Measurements from ENCODE around the gene CHST4. TPM values are rescaled to one million over a fixed set of nuclear protein-coding genes. Genes with fewer than 3 reads are reported as not detected.
"Not testable (repeated sequence)": the region's sequence is repeated elsewhere in the genome, so short reads cannot be mapped to it uniquely, and the experiment has no call there.

The CHST4 gene
- total RNA-seq, 2 experiments from 2014 or later = not detected

DNA sequence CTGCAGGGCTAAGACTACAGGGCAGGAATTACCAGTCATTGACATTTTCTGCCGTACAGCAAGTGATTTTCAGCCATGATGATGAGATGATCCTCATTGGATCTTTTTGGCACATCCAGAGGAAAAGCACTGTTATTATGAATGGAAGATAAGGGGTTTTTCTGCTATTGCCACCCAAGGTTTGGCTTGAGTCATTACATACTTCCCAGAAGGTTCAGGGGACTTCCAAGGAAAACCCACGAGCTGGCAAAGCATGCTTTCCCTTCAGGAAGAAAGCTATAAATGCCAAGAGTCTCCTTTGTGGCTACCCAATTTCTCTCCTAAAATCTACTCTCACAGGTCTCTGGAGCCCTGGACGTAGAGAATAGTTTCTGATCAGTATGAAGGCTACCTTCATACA lies 6.1 kb downstream of the CHST4 start:
- CTCF ChIA-PET = interaction anchor here (0.7 kb wide), 1 partner anchor 26 kb away, joined by 4 read pairs; no protein-coding TSS in a partner anchor
- no peak overlapping the region for H3K4me3 Mint-ChIP-seq
- H3K9me3 Mint-ChIP-seq = no peaks in the 10 kb centered on the region
- DNase-seq = no peak
- H3K4me1 Mint-ChIP-seq = no peaks in the 10 kb centered on the region
- H3K36me3 Mint-ChIP-seq (ENCODE audit: low read depth) = no peaks in the 10 kb centered on the region
- H3K27me3 Mint-ChIP-seq = peaks cover 9% of the 10 kb centered on the region
- POLR2A ChIA-PET = no interaction called here
- no peak overlapping the region for H3K27ac Mint-ChIP-seq

DNA sequence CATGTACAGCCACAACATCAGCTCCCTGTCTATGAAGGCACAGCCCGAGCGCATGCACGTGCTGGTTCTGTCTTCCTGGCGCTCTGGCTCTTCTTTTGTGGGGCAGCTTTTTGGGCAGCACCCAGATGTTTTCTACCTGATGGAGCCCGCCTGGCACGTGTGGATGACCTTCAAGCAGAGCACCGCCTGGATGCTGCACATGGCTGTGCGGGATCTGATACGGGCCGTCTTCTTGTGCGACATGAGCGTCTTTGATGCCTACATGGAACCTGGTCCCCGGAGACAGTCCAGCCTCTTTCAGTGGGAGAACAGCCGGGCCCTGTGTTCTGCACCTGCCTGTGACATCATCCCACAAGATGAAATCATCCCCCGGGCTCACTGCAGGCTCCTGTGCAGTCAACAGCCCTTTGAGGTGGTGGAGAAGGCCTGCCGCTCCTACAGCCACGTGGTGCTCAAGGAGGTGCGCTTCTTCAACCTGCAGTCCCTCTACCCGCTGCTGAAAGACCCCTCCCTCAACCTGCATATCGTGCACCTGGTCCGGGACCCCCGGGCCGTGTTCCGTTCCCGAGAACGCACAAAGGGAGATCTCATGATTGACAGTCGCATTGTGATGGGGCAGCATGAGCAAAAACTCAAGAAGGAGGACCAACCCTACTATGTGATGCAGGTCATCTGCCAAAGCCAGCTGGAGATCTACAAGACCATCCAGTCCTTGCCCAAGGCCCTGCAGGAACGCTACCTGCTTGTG lies 10.7 kb downstream of the CHST4 start:
- H3K4me1 Mint-ChIP-seq = no peaks in the 10 kb centered on the region
- H3K4me3 Mint-ChIP-seq = no peak overlapping the region
- CTCF ChIA-PET = no interaction called here
- no peaks in the 10 kb centered on the region for H3K27me3 Mint-ChIP-seq
- POLR2A ChIA-PET = no interaction called here
- H3K9me3 Mint-ChIP-seq = no peaks in the 10 kb centered on the region
- no peak overlapping the region for H3K27ac Mint-ChIP-seq
- DNase-seq = no peak
- no peaks in the 10 kb centered on the region for H3K36me3 Mint-ChIP-seq (ENCODE audit: low read depth)

DNA sequence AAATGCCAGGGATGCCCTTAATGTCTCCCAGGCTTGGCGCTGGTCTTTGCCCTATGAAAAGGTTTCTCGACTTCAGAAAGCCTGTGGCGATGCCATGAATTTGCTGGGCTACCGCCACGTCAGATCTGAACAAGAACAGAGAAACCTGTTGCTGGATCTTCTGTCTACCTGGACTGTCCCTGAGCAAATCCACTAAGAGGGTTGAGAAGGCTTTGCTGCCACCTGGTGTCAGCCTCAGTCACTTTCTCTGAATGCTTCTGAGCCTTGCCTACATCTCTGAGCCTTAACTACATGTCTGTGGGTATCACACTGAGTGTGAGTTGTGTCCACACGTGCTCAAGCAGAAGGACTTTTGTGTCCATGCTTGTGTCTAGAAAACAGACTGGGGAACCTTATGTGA lies 11.4 kb downstream of the CHST4 start:
- peaks cover 3% of the 10 kb centered on the region for H3K4me1 Mint-ChIP-seq
- H3K9me3 Mint-ChIP-seq = no peaks in the 10 kb centered on the region
- ChIA-PET CTCF (interaction anchor here (0.8 to 1.5 kb wide), 2 partner anchors 12 to 73 kb away, joined by 4 to 6 read pairs; no protein-coding TSS in a partner anchor), POLR2A (no interaction called here)
- H3K36me3 Mint-ChIP-seq (ENCODE audit: low read depth) = no peaks in the 10 kb centered on the region
- H3K27ac Mint-ChIP-seq = no peak overlapping the region
- DNase-seq = peak; percentile 42
- H3K27me3 Mint-ChIP-seq = peaks cover 2% of the 10 kb centered on the region
- H3K4me3 Mint-ChIP-seq = no peak overlapping the region

DNA sequence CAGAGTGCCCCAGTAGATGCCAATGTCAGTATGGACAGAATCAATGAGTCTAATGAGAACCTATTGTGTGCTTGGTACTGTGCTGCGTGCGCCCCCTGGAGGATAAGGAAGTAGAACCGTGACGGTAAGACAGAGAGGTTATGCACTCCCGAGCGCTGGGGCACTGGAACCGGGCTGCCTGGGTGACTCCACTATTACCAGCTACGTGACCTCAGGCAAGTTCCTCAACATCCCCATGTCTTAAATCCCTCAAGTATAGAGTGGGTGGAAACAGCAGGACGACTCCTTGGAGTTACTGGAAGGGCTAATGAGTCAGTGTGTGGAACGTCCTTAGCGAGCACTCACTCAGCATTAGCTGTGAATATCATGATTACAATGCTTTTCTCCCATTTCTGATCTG lies 16.2 kb downstream of the CHST4 start:
- peaks cover 3% of the 10 kb centered on the region for H3K4me1 Mint-ChIP-seq
- ChIA-PET CTCF (interaction anchor here (0.7 to 2.7 kb wide), 4 partner anchors 9 to 69 kb away, joined by 3 to 10 read pairs (median 5); no protein-coding TSS in a partner anchor), POLR2A (interaction anchor here (1.2 kb wide), 1 partner anchor 23 kb away, joined by 3 read pairs; no protein-coding TSS in a partner anchor)
- no peak overlapping the region for H3K27ac Mint-ChIP-seq
- no peaks in the 10 kb centered on the region for H3K36me3 Mint-ChIP-seq (ENCODE audit: low read depth)
- H3K27me3 Mint-ChIP-seq = peaks cover 2% of the 10 kb centered on the region
- no peaks in the 10 kb centered on the region for H3K9me3 Mint-ChIP-seq
- no peak overlapping the region for H3K4me3 Mint-ChIP-seq
- DNase-seq = peak; percentile 71

DNA sequence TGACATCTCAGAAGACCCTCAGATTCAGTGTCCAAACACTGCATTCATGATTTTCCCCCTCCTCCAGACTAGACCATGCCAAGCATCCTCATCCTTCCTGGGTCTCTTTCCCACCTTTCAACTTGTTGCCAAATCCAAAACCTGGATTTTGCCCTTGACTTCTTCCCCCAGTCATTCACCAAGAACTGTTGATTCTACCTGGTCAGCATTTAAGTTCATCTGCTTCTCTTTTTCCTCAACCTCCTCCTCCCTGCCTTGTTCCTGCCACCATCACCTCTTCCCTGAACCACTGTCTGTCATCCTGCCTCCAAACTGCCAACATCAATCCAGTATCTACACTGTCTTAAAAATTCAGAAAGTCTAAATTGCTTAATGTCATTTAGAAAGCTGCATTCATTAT lies 20.9 kb downstream of the CHST4 start:
- ChIA-PET CTCF (no interaction called here), POLR2A (no interaction called here)
- H3K27ac Mint-ChIP-seq = no peak overlapping the region
- H3K4me1 Mint-ChIP-seq = peaks cover 3% of the 10 kb centered on the region
- no peak overlapping the region for H3K4me3 Mint-ChIP-seq
- no peak for DNase-seq
- no peaks in the 10 kb centered on the region for H3K36me3 Mint-ChIP-seq (ENCODE audit: low read depth)
- no peaks in the 10 kb centered on the region for H3K9me3 Mint-ChIP-seq
- H3K27me3 Mint-ChIP-seq = peaks cover 14% of the 10 kb centered on the region

DNA sequence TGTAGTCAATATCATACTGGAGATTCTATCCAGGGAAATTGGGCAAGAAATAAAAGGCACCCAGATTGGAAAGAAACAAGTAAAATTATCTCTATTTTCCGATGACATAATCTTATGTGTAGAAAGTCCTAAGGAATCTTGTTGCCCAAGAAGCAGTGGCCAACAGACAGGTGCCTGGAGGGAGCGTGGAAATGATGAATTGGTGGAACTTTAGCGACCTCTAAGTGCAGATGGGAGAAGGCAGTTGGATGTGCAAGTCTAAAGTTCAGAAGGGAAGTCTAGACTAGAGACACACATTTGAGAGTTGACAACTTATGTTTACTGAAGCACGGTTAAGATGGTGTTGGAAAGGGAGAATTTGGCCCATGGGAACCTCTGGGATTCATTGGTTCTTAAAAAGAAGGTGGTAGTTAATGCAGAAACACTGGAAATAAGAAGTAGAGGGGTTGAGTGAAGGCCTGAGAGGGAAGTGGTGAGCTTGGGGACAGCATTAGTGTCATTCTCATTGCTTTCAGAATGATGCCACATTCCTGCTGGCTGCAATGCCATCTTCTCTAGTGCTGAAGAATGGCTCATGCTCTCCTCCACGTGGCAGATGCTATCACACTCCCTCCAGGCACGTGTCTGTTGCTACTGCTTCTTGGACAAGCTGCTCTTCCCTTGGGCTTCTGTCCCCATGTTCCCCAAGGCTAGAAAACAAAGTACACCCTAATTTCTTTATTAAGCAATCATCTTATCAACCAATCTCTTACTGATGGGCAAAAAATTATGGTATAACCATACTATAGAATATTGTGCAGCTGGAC lies 26.7 kb downstream of the CHST4 start:
- DNase-seq = no peak
- Mint-ChIP-seq H3K27ac (no peak overlapping the region), H3K4me1 (no peaks in the 10 kb centered on the region), H3K9me3 (no peaks in the 10 kb centered on the region), H3K4me3 (no peak overlapping the region), H3K36me3 (ENCODE audit: low read depth) (no peaks in the 10 kb centered on the region), H3K27me3 (peaks cover 22% of the 10 kb centered on the region)
- CTCF ChIA-PET = no interaction called here
- POLR2A ChIA-PET = no interaction called here

DNA sequence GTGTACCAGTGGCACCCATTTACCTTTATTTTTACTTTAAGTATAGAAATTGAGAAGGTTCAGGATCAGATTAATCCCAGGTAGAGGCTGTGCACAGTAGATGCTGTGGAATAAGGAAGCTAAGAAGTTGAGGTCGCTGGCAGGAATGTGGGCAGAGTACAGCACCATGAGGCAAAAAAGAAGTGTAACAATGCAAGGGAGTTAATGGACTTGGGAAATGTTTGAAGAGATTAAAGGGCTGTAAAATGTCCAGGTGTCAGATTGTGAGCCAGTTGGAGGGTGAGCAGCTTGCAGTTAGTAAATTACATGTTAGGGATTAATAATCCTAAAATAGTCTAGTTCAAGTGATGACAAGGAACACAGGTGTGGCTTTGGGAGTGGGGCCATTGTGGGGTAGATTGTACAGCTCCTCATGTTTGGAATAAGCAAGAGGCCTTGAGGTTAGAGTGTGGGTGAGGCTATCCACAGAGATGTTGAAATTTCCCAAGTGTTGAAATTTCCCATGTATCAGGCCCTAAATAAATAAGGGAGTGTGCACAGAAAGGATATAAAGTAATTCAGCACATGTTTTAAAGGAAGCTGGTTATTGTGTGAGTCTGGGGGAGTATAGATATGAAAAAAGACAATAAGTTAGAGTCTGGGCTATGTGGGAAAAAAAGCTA lies 29.1 kb downstream of the CHST4 start:
- ChIA-PET POLR2A (no interaction called here), CTCF (interaction anchor here (1.0 to 1.6 kb wide), 2 partner anchors 10 to 11 kb away, joined by 3 to 5 read pairs; no protein-coding TSS in a partner anchor)
- Mint-ChIP-seq H3K9me3 (no peaks in the 10 kb centered on the region), H3K4me3 (no peak overlapping the region), H3K4me1 (no peaks in the 10 kb centered on the region), H3K27me3 (peaks cover 33% of the 10 kb centered on the region), H3K27ac (no peak overlapping the region), H3K36me3 (ENCODE audit: low read depth) (no peaks in the 10 kb centered on the region)
- no peak for DNase-seq

DNA sequence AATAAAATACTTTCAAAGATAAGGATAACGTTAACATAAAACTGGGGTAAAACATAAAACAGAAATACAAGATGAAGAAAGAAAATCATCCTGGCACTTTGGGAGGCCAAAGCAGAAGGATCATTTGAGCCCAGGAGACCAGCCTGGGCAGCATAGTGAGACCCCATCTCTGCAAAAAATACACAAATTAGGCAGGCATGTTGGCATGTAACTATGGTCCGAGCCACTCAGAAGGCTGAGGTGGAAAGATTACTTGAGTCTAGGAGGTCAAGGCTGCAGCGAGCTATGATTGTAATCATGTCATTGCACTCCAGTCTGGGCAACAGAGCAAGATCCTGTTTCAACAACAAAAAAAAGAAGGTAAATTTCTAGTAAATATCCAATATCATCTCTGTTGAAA lies 31.1 kb downstream of the CHST4 start:
- no peaks in the 10 kb centered on the region for H3K4me1 Mint-ChIP-seq
- no peaks in the 10 kb centered on the region for H3K36me3 Mint-ChIP-seq (ENCODE audit: low read depth)
- ChIA-PET CTCF (no interaction called here), POLR2A (no interaction called here)
- peaks cover 7% of the 10 kb centered on the region for H3K9me3 Mint-ChIP-seq
- peaks cover 28% of the 10 kb centered on the region for H3K27me3 Mint-ChIP-seq
- DNase-seq = no peak
- no peak overlapping the region for H3K4me3 Mint-ChIP-seq
- H3K27ac Mint-ChIP-seq = no peak overlapping the region

DNA sequence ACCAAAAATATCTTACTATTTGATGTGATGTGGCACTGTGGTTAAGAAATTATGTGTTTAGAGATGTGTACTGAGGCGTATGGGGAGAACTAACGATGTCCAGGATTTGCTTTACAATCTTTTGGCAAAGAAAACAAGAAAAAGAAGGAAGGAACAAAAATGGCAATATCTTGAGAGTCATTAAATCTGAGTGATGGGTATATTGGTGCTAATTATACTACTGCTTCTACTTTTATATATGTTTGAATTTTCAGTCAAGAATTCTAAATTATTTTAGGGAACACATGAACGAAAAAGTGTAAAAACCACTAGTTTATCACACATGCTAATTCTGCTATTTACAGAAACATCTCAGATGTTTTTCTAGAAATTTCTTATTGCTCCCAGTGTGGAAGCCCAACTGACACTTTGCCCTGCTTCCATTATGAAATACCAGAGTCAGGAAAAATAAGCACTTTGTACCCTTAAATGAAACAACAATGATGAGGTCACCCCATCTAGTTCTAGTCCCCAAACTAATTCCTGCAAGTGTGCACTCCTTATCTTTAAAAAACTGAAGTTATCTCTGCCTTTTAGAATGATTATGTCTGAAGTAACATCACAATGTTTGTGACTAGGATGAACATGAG lies 31.8 kb downstream of the CHST4 start:
- ChIA-PET POLR2A (no interaction called here), CTCF (interaction anchor here (0.6 kb wide), 1 partner anchor 26 kb away, joined by 4 read pairs; no protein-coding TSS in a partner anchor)
- DNase-seq = no peak
- Mint-ChIP-seq H3K27ac (no peak overlapping the region), H3K36me3 (ENCODE audit: low read depth) (no peaks in the 10 kb centered on the region), H3K27me3 (peaks cover 22% of the 10 kb centered on the region), H3K4me3 (no peak overlapping the region), H3K9me3 (peaks cover 9% of the 10 kb centered on the region), H3K4me1 (no peaks in the 10 kb centered on the region)

DNA sequence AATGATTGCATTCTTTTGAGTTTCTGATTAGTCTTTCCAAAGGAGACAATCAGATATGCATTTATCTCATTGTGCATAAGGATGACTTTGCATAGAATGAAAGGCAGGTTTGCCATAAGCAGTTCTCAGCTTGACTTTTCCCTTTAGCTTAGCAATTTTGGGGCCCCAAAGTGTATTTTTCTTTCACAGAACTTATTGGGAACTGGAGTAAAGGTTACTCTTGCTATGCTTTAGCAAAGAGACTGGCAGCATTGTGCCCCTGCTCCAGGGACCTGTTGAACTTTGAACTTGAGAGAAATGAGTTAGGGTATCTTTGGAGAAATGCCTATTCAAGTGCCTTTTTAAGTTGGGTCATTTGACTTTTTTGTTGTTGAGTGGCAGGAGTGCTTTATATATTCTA lies 33.6 kb downstream of the CHST4 start:
- ChIA-PET POLR2A (no interaction called here), CTCF (no interaction called here)
- Mint-ChIP-seq H3K27me3 (peaks cover 22% of the 10 kb centered on the region), H3K36me3 (ENCODE audit: low read depth) (no peaks in the 10 kb centered on the region), H3K9me3 (peaks cover 9% of the 10 kb centered on the region), H3K27ac (no peak overlapping the region), H3K4me3 (no peak overlapping the region), H3K4me1 (peaks cover 8% of the 10 kb centered on the region)
- DNase-seq = no peak

DNA sequence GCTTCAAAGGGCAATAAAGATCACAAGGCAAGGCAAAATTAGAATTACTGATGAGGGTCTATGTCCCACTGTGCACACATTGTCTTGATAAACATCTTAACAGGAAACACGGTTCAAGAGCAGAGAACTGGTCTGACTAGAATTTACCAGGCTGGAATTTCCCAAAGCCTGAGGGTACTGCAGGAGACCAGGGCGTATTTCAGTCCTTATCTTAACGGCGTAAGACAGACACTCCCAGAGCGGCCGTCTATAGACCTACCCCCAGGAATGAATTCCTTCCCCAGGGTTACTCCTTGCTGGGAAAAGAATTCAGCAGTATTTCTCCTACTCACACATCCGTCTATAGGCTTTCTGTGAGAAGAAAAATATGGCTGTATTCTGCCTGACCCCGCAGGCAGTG lies 35.7 kb downstream of the CHST4 start:
- H3K27ac Mint-ChIP-seq; DNase-seq; H3K9me3 Mint-ChIP-seq; H3K36me3 Mint-ChIP-seq (ENCODE audit: low read depth); CTCF ChIA-PET; H3K4me3 Mint-ChIP-seq; POLR2A ChIA-PET: not testable (repeated sequence)
- peaks cover 19% of the 10 kb centered on the region for H3K4me1 Mint-ChIP-seq
- H3K27me3 Mint-ChIP-seq = peaks cover 22% of the 10 kb centered on the region

DNA sequence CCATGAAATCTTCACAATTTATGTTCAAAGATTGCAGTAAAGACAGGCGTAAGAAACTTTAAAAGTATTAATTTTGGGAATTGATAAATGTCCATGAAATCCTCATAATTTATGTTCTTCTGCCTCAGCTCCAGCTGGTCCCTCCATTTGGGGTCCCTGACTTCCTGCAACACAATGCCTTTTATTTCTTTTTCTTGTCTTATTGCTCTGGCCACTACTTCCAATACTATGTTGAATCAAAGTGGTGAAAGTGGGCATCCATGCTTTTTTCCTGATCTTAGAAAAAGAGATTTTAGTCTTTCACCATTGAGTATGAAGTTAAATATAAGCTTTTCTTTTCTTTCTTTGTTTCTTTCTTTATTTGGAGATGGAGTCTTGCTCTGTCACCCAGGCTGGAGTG lies 36.3 kb downstream of the CHST4 start:
- Mint-ChIP-seq H3K36me3 (ENCODE audit: low read depth) (no peaks in the 10 kb centered on the region), H3K27me3 (peaks cover 22% of the 10 kb centered on the region), H3K9me3 (peaks cover 9% of the 10 kb centered on the region), H3K27ac (no peak overlapping the region), H3K4me1 (peaks cover 19% of the 10 kb centered on the region), H3K4me3 (no peak overlapping the region)
- POLR2A ChIA-PET = no interaction called here
- CTCF ChIA-PET = interaction anchor here (1.1 kb wide), 1 partner anchor 48 kb away, joined by 3 read pairs; no protein-coding TSS in a partner anchor
- no peak for DNase-seq

All from activated CD4-positive, alpha-beta memory T cell treated with anti-CD3 and anti-CD28 coated beads, Interleukin-2, amount 10 ng/mL, durations not matched to agents 7 days and 5 days (primary cell).